CD14-positive monocyte (primary cell): ENCODE results near the gene SCGB3A1. TPM values are rescaled to one million over a fixed set of nuclear protein-coding genes. Genes with fewer than 3 reads are reported as not detected.

Experiments
- DNase-seq, 3 donors: peaks; one replicate each; pipeline ENCODE4 v3.0.0-alpha.2; 2011 to 2022
- H2AFZ ChIP-seq: 2 replicates; pipeline ENCODE4 v1.6.0; 2012; ENCODE audit warnings: mild to moderate bottlenecking, low read depth, low read length, inconsistent platforms; ENCODE audit not compliant: insufficient read depth, poor library complexity, severe bottlenecking
- H3K27ac ChIP-seq, 2 donors: 1 replicate in 1 of 2; 2 replicates in 1 of 2; pipeline ENCODE4 v1.5.1; 2012 to 2013; ENCODE audit warnings: low read length in 2 of 2, control low read depth in 1 of 2, inconsistent platforms in 1 of 2, low read depth in 1 of 2, mild to moderate bottlenecking in 1 of 2
- H3K27me3 ChIP-seq, 2 donors: one replicate each; pipeline versions ENCODE4 v1.6.0 to v1.6.1; 2011 to 2013; ENCODE audit warnings: low read length in 2 of 2; ENCODE audit not compliant: control insufficient read depth in 2 of 2, insufficient read depth in 2 of 2
- H3K36me3 ChIP-seq, 2 donors: replicated peaks in 1 of 2; 1 replicate in 1 of 2; 2 replicates in 1 of 2; pipeline versions ENCODE4 v1.5.1 to v1.6.1; 2012 to 2013; ENCODE audit warnings: low read length in 2 of 2, control low read depth in 1 of 2, inconsistent platforms in 1 of 2, mild to moderate bottlenecking in 1 of 2; ENCODE audit not compliant: insufficient read depth in 2 of 2, control insufficient read depth in 1 of 2
- H3K4me1 ChIP-seq, 2 donors: 1 replicate in 1 of 2; 2 replicates in 1 of 2; pipeline versions ENCODE4 v1.5.1 to v1.6.1; 2012 to 2013; ENCODE audit warnings: low read length in 2 of 2, control low read depth in 1 of 2, inconsistent platforms in 1 of 2, mild to moderate bottlenecking in 1 of 2, moderate library complexity in 1 of 2; ENCODE audit not compliant: insufficient read depth in 2 of 2, control insufficient read depth in 1 of 2
- H3K4me2 ChIP-seq: replicated peaks from 2 replicates; pipeline ENCODE3; 2012; ENCODE audit warnings: low read length, moderate library complexity, mild to moderate bottlenecking; ENCODE audit not compliant: poor library complexity, severe bottlenecking; ENCODE audit errors: extremely low read depth
- H3K4me3 ChIP-seq, 3 experiments: fragments of 200-600 bp in 1 of 3; sonication (generic) in 1 of 3; replicated peaks in 1 of 3; 1 replicate in 2 of 3; 2 replicates in 1 of 3; pipeline ENCODE4 v1.5.1; 2011 to 2013; ENCODE audit warnings: low read length in 3 of 3, mild to moderate bottlenecking in 3 of 3, control low read depth in 2 of 3, low read depth in 2 of 3, inconsistent platforms in 1 of 3, moderate library complexity in 1 of 3
- H3K79me2 ChIP-seq: 2 replicates; pipeline ENCODE4 v1.6.0; 2012; ENCODE audit warnings: mild to moderate bottlenecking, control low read depth, inconsistent platforms, low read length, moderate library complexity; ENCODE audit not compliant: insufficient read depth
- H3K9ac ChIP-seq: 2 replicates; pipeline ENCODE4 v1.6.0; 2017; ENCODE audit warnings: low read length, mild to moderate bottlenecking; ENCODE audit not compliant: insufficient read depth, poor library complexity, severe bottlenecking
- H3K9me3 ChIP-seq, 2 donors: replicated peaks in 1 of 2; 1 replicate in 1 of 2; 2 replicates in 1 of 2; pipeline versions ENCODE4 v1.5.1 to v1.6.1; 2012 to 2013; ENCODE audit warnings: low read length in 2 of 2, control low read depth in 1 of 2; ENCODE audit not compliant: control insufficient read depth in 1 of 2, insufficient read depth in 1 of 2
- H4K20me1 ChIP-seq: 2 replicates; pipeline ENCODE4 v1.6.0; 2012; ENCODE audit warnings: mild to moderate bottlenecking, low read length, control low read depth, moderate library complexity; ENCODE audit not compliant: insufficient read depth
- H3K27ac Mint-ChIP-seq, 7 donors: one replicate each; pipeline ENCODE4 v1.8.0; 2020; ENCODE audit warnings: mild to moderate bottlenecking in 7 of 7, mixed read lengths in 7 of 7, moderate library complexity in 6 of 7, inconsistent platforms in 2 of 7
- H3K27me3 Mint-ChIP-seq, 3 donors: one replicate each; pipeline ENCODE4 v1.8.0; 2021 to 2022; ENCODE audit warnings: low read depth in 3 of 3, mild to moderate bottlenecking in 3 of 3, mixed read lengths in 3 of 3, moderate library complexity in 3 of 3, inconsistent platforms in 1 of 3
- H3K36me3 Mint-ChIP-seq, 2 donors: one replicate each; pipeline ENCODE4 v1.8.0; 2020; ENCODE audit warnings: mixed read lengths in 2 of 2, inconsistent platforms in 1 of 2, mild to moderate bottlenecking in 1 of 2
- H3K4me1 Mint-ChIP-seq: one replicate; pipeline ENCODE4 v1.8.0; 2020; ENCODE audit warnings: mild to moderate bottlenecking, mixed read lengths
- H3K4me3 Mint-ChIP-seq, 2 donors: one replicate each; pipeline ENCODE4 v1.8.0; 2020; ENCODE audit warnings: mild to moderate bottlenecking in 2 of 2, mixed read lengths in 2 of 2, moderate library complexity in 1 of 2
- H3K9me3 Mint-ChIP-seq, 7 donors: one replicate each; pipeline ENCODE4 v1.8.0; 2020 to 2022; ENCODE audit warnings: mixed read lengths in 7 of 7, mild to moderate bottlenecking in 6 of 7, moderate library complexity in 6 of 7, inconsistent platforms in 2 of 7
- CTCF ChIP-seq: fragments of 200-600 bp; IDR thresholded peaks from one replicate; pipeline ENCODE4 v1.8.0; 2022; ENCODE audit warnings: antibody characterized with exemption, mild to moderate bottlenecking
- WGBS: methylation state at CpG from one replicate; pipeline ENCODE4 v1.1.5; 2013; ENCODE audit warnings: missing lambda C conversion rate; ENCODE audit not compliant: insufficient coverage; 5-methylcytosine and 5-hydroxymethylcytosine counted together
- intact Hi-C, 2 donors: fragments of 100-400 bp; cut with micrococcal nuclease; formaldehyde crosslinking; loops; one replicate each; pipeline versions ENCODE4 v1.15.0 to v1.15.1; 2023
- polyA plus RNA-seq, 3 donors: library from polyadenylated mRNA; depleted of rRNA in 1 of 3; unstranded in 2 of 3; stranded (reverse) in 1 of 3; fragments of 300-500 nt in 2 of 3; fragments of >200 nt in 1 of 3; fragmentation: Illumina TruSeq in 2 of 3; gene quantifications; 1 replicate in 2 of 3; 2 replicates in 1 of 3; pipeline ENCODE4 v1.2.3, GENCODE V29; 2012 to 2021

The SCGB3A1 gene
- polyA plus RNA-seq, 3 donors, result 0.49 to 0.83 (median 0.59) TPM

GRCh38 chr5:180621311-180621710, 30.0 kb upstream of the SCGB3A1 start:
- H3K9me3 Mint-ChIP-seq, result peaks cover 0 to 10% (median 3%) of the 10 kb centered on the region in 7 donors
- no peak overlapping the region for H3K4me3 ChIP-seq
- H3K27ac ChIP-seq, result no peak overlapping the region
- H3K36me3 ChIP-seq, result no peaks in the 10 kb centered on the region
- no peak overlapping the region for H3K9ac ChIP-seq
- no peaks in the 10 kb centered on the region for H3K79me2 ChIP-seq
- WGBS, result 95% methylated on average over 32 of the region's 32 CpGs
- H3K4me1 ChIP-seq, result no peaks in the 10 kb centered on the region
- intact Hi-C loops, result no loop called here
- H2AFZ ChIP-seq, result no peak overlapping the region
- no peaks in the 10 kb centered on the region for H4K20me1 ChIP-seq
- H3K4me1 Mint-ChIP-seq, result peaks cover 2% of the 10 kb centered on the region
- peaks cover 5 to 12% (median 11%) of the 10 kb centered on the region in 3 donors for H3K27me3 Mint-ChIP-seq
- no peak for TF ChIP-seq CTCF
- H3K9me3 ChIP-seq, result no peaks in the 10 kb centered on the region
- no peak overlapping the region for H3K4me3 Mint-ChIP-seq
- no peak for DNase-seq
- no peaks in the 10 kb centered on the region for H3K36me3 Mint-ChIP-seq
- no peak overlapping the region for H3K4me2 ChIP-seq
- no peak overlapping the region for H3K27ac Mint-ChIP-seq
- no peaks in the 10 kb centered on the region for H3K27me3 ChIP-seq

GRCh38 chr5:180620014-180620413, 28.7 kb upstream of the SCGB3A1 start:
- intact Hi-C loops, result no loop called here

More at GRCh38 chr5:180620014-180620413, 28.7 kb upstream of the SCGB3A1 start:
- no peak overlapping the region for H2AFZ ChIP-seq
- no peaks in the 10 kb centered on the region for H3K36me3 Mint-ChIP-seq
- no peaks in the 10 kb centered on the region for H3K79me2 ChIP-seq
- no peaks in the 10 kb centered on the region for H4K20me1 ChIP-seq
- H3K4me3 ChIP-seq, result no peak overlapping the region
- H3K9me3 ChIP-seq, result no peaks in the 10 kb centered on the region
- no peak for TF ChIP-seq CTCF
- peaks cover 0 to 10% (median 3%) of the 10 kb centered on the region in 7 donors for H3K9me3 Mint-ChIP-seq
- H3K27me3 ChIP-seq, result no peaks in the 10 kb centered on the region
- H3K4me1 Mint-ChIP-seq, result peaks cover 2% of the 10 kb centered on the region
- no peaks in the 10 kb centered on the region for H3K4me1 ChIP-seq
- no peak overlapping the region for H3K4me2 ChIP-seq
- H3K9ac ChIP-seq, result no peak overlapping the region
- H3K27me3 Mint-ChIP-seq, result peaks cover 6 to 12% (median 9%) of the 10 kb centered on the region in 3 donors
- no peaks in the 10 kb centered on the region for H3K36me3 ChIP-seq
- WGBS, result 94% methylated on average over 14 of the region's 14 CpGs
- H3K27ac Mint-ChIP-seq, result no peak overlapping the region
- DNase-seq, result no peak
- H3K4me3 Mint-ChIP-seq, result no peak overlapping the region
- no peak overlapping the region for H3K27ac ChIP-seq
